ENCODE data around the gene NCOA7. TPM values are rescaled to one million over a fixed set of nuclear protein-coding genes. Genes with fewer than 3 reads are reported as not detected.

Gene NCOA7
- total and polyA plus RNA-seq, 9 donors: 10.9 to 54.1 (median 30.7) TPM

- Histone ChIP-seq H3K4me3 (peak within 1 kb of the TSS; percentile 77), H3K9me3 (no peaks in the 10 kb centered on the region), H3K4me1 (ENCODE audit: insufficient read depth) (peaks cover 4% of the 10 kb centered on the region), H3K27me3 (no peaks in the 10 kb centered on the region), H3K27ac (peak within 1 kb of the TSS; percentile 85 to 93), H3K36me3 (no peaks in the 10 kb centered on the region)
- TF ChIP-seq CTCF (IDR thresholded peaks at IDR 0.05): peak in 2 of 3 donors; percentile 33 to 55
- TF ChIP-seq POLR2A (IDR thresholded peaks at IDR 0.05): peak; percentile 75
- peak; percentile 7 for TF ChIP-seq EP300 (IDR thresholded peaks at IDR 0.05)
- intact Hi-C loops (cut with DNase I): loop anchor here in 1 of 4 donors (10.0 kb wide), 1 partner anchor 595 kb away; the partner anchor contains the start of gene TPD52L1
- DNase-seq: peak; percentile 93 to 97 (median 96)
- 0 to 1% (median 0%) methylated on average over 43 to 95 of the region's 95 CpGs for WGBS, 3 donors
Observed at GRCh38 chr6:125749173-125749864, 41.4 kb upstream of the NCOA7 start, which contains the start of gene HEY2. Gene HEY2 (plus strand): TSS chr6:125749632. CDS start chr6:125749777, 145 bp downstream.

GRCh38 chr6:125749865-125750691 is 40.7 kb upstream of the NCOA7 start:
- intact Hi-C loops (cut with DNase I): loop anchor here in 1 of 4 donors (10.0 kb wide), 1 partner anchor 595 kb away; the partner anchor contains the start of gene TPD52L1
- peaks cover 4% of the 10 kb centered on the region for H3K4me1 ChIP-seq (ENCODE audit: insufficient read depth)
- H3K4me3 ChIP-seq: peak overlapping the region; percentile 77
- H3K27me3 ChIP-seq: no peaks in the 10 kb centered on the region
- DNase-seq: peak in 1 of 5 donors; percentile 33
- no peaks in the 10 kb centered on the region for H3K36me3 ChIP-seq
- 4 to 8% (median 4%) methylated on average over 35 of the region's 35 CpGs for WGBS, 3 donors
- TF ChIP-seq CTCF (IDR thresholded peaks at IDR 0.05): peak in 1 of 3 donors; percentile 9
- no peak for TF ChIP-seq POLR2A (IDR thresholded peaks at IDR 0.05)
- H3K9me3 ChIP-seq: no peaks in the 10 kb centered on the region
- H3K27ac ChIP-seq: peak overlapping the region; percentile 8 to 71

- intact Hi-C loops (cut with DNase I): no loop called here
- WGBS, 3 donors: 26 to 32% (median 32%) methylated on average over 4 of the region's 4 CpGs
- Histone ChIP-seq H3K9me3 (no peaks in the 10 kb centered on the region), H3K27me3 (no peaks in the 10 kb centered on the region), H3K27ac (no peak overlapping the region), H3K36me3 (no peaks in the 10 kb centered on the region), H3K4me3 (no peak overlapping the region), H3K4me1 (ENCODE audit: insufficient read depth) (peaks cover 4% of the 10 kb centered on the region)
- DNase-seq: no peak
- TF ChIP-seq POLR2A (IDR thresholded peaks at IDR 0.05) (no peak), EP300 (IDR thresholded peaks at IDR 0.05) (no peak), CTCF (IDR thresholded peaks at IDR 0.05) (no peak)
Observed at GRCh38 chr6:125750692-125751333, 39.9 kb upstream of the NCOA7 start.

- peaks cover 4% of the 10 kb centered on the region for H3K4me1 ChIP-seq (ENCODE audit: insufficient read depth)
- TF ChIP-seq EP300 (IDR thresholded peaks at IDR 0.05) (no peak), CTCF (IDR thresholded peaks at IDR 0.05) (no peak), POLR2A (IDR thresholded peaks at IDR 0.05) (no peak)
- intact Hi-C loops (cut with DNase I): no loop called here
- WGBS, 3 donors: 34 to 59% (median 51%) methylated on average over 6 of the region's 6 CpGs
- H3K27ac ChIP-seq: no peak overlapping the region
- no peaks in the 10 kb centered on the region for H3K36me3 ChIP-seq
- H3K9me3 ChIP-seq: no peaks in the 10 kb centered on the region
- no peak for DNase-seq
- no peak overlapping the region for H3K4me3 ChIP-seq
- no peaks in the 10 kb centered on the region for H3K27me3 ChIP-seq
Observed at GRCh38 chr6:125751334-125751916, 39.3 kb upstream of the NCOA7 start.
